ENCODE data around the gene POLDIP2. TPM values are rescaled to one million over a fixed set of nuclear protein-coding genes. Genes with fewer than 3 reads are reported as not detected.

POLDIP2 gene
- total and polyA plus RNA-seq, 2 donors (not counting 1 experiment from before 2014, with no cell fraction given), result 79.3 to 89.2 TPM

- H3K4me3 ChIP-seq (replicated peaks in 1 of 4; ENCODE audit: control extremely low read depth in 1 of 4, insufficient read depth in 1 of 4, low read depth in 3 of 4, low read length in 4 of 4), result peak within 1 kb of the TSS; percentile 37 to 70 (median 48)
- peak within 1 kb of the TSS; percentile 49 for H3K4me2 ChIP-seq (ENCODE audit: extremely low read depth, insufficient read depth, low read length)
- peak in 1 of 2 donors; percentile 38 for DNase-seq (ENCODE audit: low read depth in 2 of 2)
- H2AFZ ChIP-seq (ENCODE audit: low read length), result peak within 1 kb of the TSS; percentile 60
- H3K27ac ChIP-seq (ENCODE audit: insufficient read depth, low read length), result no peak within 1 kb of the TSS
- TF ChIP-seq CTCF (conservative IDR thresholded peaks at IDR 0.05 in 1 of 2, IDR thresholded peaks at IDR 0.05 in 1 of 2; ENCODE audit: low read depth in 1 of 2, low read length in 2 of 2), result no peak
- no peak for TF ChIP-seq EZH2 (IDR thresholded peaks at IDR 0.05; ENCODE audit: low read length, missing control alignments)
- peaks cover 2% of the 10 kb centered on the region for H3K4me1 ChIP-seq (ENCODE audit: control insufficient read depth, extremely low read depth, insufficient read depth, low read length)
- H4K20me1 ChIP-seq (ENCODE audit: control insufficient read depth, extremely low read depth, insufficient read depth, low read length), result no peaks in the 10 kb centered on the region
- H3K9ac ChIP-seq (ENCODE audit: insufficient read depth, low read length), result peak within 1 kb of the TSS; percentile 43
- no peaks in the 10 kb centered on the region for H3K9me3 ChIP-seq (ENCODE audit: control insufficient read depth, insufficient read depth, low read depth, low read length)
- H3K36me3 ChIP-seq (ENCODE audit: control insufficient read depth, insufficient read depth, low read length), result no peaks in the 10 kb centered on the region
- H3K79me2 ChIP-seq (ENCODE audit: control insufficient read depth, insufficient read depth, low read length), result no peaks in the 10 kb centered on the region
- H3K27me3 ChIP-seq (ENCODE audit: control insufficient read depth, insufficient read depth, low read length), result no peaks in the 10 kb centered on the region
These were observed 48.5 kb upstream of the POLDIP2 start, which contains the start of gene SLC46A1 for GRCh38 chr17:28405632-28406472. Gene SLC46A1, minus strand, starts transcription at chr17:28406212. Its CDS starts 98 bp downstream, at chr17:28406114.

GRCh38 chr17:28404812-28405570 is 47.7 kb upstream of the POLDIP2 start:
- TF ChIP-seq CTCF (conservative IDR thresholded peaks at IDR 0.05 in 1 of 2, IDR thresholded peaks at IDR 0.05 in 1 of 2; ENCODE audit: low read depth in 1 of 2, low read length in 2 of 2), result no peak
- no peak for TF ChIP-seq EZH2 (IDR thresholded peaks at IDR 0.05; ENCODE audit: low read length, missing control alignments)
- H3K4me3 ChIP-seq (replicated peaks in 1 of 4; ENCODE audit: control extremely low read depth in 1 of 4, insufficient read depth in 1 of 4, low read depth in 3 of 4, low read length in 4 of 4), result peak overlapping the region; percentile 37 to 70 (median 48)
- peaks cover 2% of the 10 kb centered on the region for H3K4me1 ChIP-seq (ENCODE audit: control insufficient read depth, extremely low read depth, insufficient read depth, low read length)
- H2AFZ ChIP-seq (ENCODE audit: low read length), result peak overlapping the region; percentile 60
- H3K79me2 ChIP-seq (ENCODE audit: control insufficient read depth, insufficient read depth, low read length), result no peaks in the 10 kb centered on the region
- no peaks in the 10 kb centered on the region for H3K9me3 ChIP-seq (ENCODE audit: control insufficient read depth, insufficient read depth, low read depth, low read length)
- no peaks in the 10 kb centered on the region for H3K36me3 ChIP-seq (ENCODE audit: control insufficient read depth, insufficient read depth, low read length)
- H4K20me1 ChIP-seq (ENCODE audit: control insufficient read depth, extremely low read depth, insufficient read depth, low read length), result no peaks in the 10 kb centered on the region
- peak overlapping the region; percentile 49 for H3K4me2 ChIP-seq (ENCODE audit: extremely low read depth, insufficient read depth, low read length)
- H3K9ac ChIP-seq (ENCODE audit: insufficient read depth, low read length), result peak overlapping the region; percentile 20
- H3K27ac ChIP-seq (ENCODE audit: insufficient read depth, low read length), result no peak overlapping the region
- DNase-seq (ENCODE audit: low read depth in 2 of 2), result no peak
- H3K27me3 ChIP-seq (ENCODE audit: control insufficient read depth, insufficient read depth, low read length), result no peaks in the 10 kb centered on the region

GRCh38 chr17:28404461-28404811 is 47.1 kb upstream of the POLDIP2 start:
- H3K4me3 ChIP-seq (replicated peaks in 1 of 4; ENCODE audit: control extremely low read depth in 1 of 4, insufficient read depth in 1 of 4, low read depth in 3 of 4, low read length in 4 of 4), result no peak overlapping the region

More at GRCh38 chr17:28404461-28404811, 47.1 kb upstream of the POLDIP2 start:
- Histone ChIP-seq H2AFZ (ENCODE audit: low read length) (no peak overlapping the region), H3K4me1 (ENCODE audit: control insufficient read depth, extremely low read depth, insufficient read depth, low read length) (peaks cover 2% of the 10 kb centered on the region), H3K9me3 (ENCODE audit: control insufficient read depth, insufficient read depth, low read depth, low read length) (no peaks in the 10 kb centered on the region), H3K79me2 (ENCODE audit: control insufficient read depth, insufficient read depth, low read length) (no peaks in the 10 kb centered on the region), H3K4me2 (ENCODE audit: extremely low read depth, insufficient read depth, low read length) (no peak overlapping the region), H4K20me1 (ENCODE audit: control insufficient read depth, extremely low read depth, insufficient read depth, low read length) (no peaks in the 10 kb centered on the region), H3K27me3 (ENCODE audit: control insufficient read depth, insufficient read depth, low read length) (no peaks in the 10 kb centered on the region), H3K9ac (ENCODE audit: insufficient read depth, low read length) (no peak overlapping the region), H3K27ac (ENCODE audit: insufficient read depth, low read length) (no peak overlapping the region), H3K36me3 (ENCODE audit: control insufficient read depth, insufficient read depth, low read length) (no peaks in the 10 kb centered on the region)
- DNase-seq (ENCODE audit: low read depth in 2 of 2), result no peak
- TF ChIP-seq CTCF (conservative IDR thresholded peaks at IDR 0.05 in 1 of 2, IDR thresholded peaks at IDR 0.05 in 1 of 2; ENCODE audit: low read depth in 1 of 2, low read length in 2 of 2) (no peak), EZH2 (IDR thresholded peaks at IDR 0.05; ENCODE audit: low read length, missing control alignments) (no peak)

All from fibroblast of lung (primary cell).